ENCODE measurements around the gene SAP30BP. TPM values are rescaled to one million over a fixed set of nuclear protein-coding genes. Genes with fewer than 3 reads are reported as not detected.

The SAP30BP gene
- total and polyA plus RNA-seq, 2 of the 13 experiments (the other 11 are each of a cell fraction or from before 2014, with no cell fraction given): 67.7 to 99.4 TPM

DNA sequence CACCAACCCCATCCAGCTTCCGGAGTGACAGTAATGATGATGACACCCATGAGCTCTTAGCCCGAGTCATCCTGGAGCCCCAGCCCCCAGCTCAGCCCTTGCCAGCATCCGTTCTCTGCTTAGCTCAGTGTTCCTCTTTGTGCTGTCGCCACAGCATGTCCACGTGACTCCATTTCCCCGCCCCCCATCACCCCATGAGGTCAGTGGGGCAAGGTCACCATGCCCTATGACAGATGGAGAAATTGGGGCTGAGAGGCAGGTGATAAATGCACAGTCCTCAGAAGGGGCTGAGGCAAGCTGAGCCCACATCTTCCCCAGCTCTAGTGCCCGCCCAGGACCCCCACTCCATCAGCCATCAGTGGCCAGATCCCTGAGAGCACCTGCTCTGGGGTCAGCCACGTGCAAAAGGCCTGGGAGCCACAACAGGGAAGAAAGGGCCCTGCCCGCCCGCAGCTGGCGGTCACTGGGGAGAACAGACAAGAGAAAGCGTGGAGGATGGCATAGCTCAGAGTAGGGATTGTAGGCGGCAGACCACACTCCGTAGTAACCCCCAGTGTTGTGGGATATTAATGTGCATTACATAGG lies 71.2 kb downstream of the SAP30BP start (continued):
- TF ChIP-seq PCBP1 (IDR thresholded peaks at IDR 0.05; ENCODE audit: borderline replicate concordance, low read depth, low read length) (no peak), RFXANK (CRISPR knock-in tag; IDR thresholded peaks at IDR 0.05) (no peak), KLF11 (CRISPR knock-in tag; IDR thresholded peaks at IDR 0.05) (no peak), ETV5 (CRISPR knock-in tag; IDR thresholded peaks at IDR 0.05; ENCODE audit: borderline replicate concordance) (peak; percentile 36; the same call in 1 of the 2 replicates), ZNF460 (CRISPR knock-in tag; IDR thresholded peaks at IDR 0.05; ENCODE audit: borderline replicate concordance) (no peak), ETV6 (CRISPR knock-in tag; conservative IDR thresholded peaks at IDR 0.05) (no peak), BHLHE40 (IDR thresholded peaks at IDR 0.05; ENCODE audit: low read length) (peak; percentile 72), ZNF230 (CRISPR knock-in tag; IDR thresholded peaks at IDR 0.05) (no peak), ZFP82 (CRISPR knock-in tag; IDR thresholded peaks at IDR 0.05; ENCODE audit: borderline replicate concordance) (no peak), MZF1 (CRISPR knock-in tag; IDR thresholded peaks at IDR 0.05; ENCODE audit: borderline replicate concordance) (no peak)
- TF ChIP-seq, protein P1, sequence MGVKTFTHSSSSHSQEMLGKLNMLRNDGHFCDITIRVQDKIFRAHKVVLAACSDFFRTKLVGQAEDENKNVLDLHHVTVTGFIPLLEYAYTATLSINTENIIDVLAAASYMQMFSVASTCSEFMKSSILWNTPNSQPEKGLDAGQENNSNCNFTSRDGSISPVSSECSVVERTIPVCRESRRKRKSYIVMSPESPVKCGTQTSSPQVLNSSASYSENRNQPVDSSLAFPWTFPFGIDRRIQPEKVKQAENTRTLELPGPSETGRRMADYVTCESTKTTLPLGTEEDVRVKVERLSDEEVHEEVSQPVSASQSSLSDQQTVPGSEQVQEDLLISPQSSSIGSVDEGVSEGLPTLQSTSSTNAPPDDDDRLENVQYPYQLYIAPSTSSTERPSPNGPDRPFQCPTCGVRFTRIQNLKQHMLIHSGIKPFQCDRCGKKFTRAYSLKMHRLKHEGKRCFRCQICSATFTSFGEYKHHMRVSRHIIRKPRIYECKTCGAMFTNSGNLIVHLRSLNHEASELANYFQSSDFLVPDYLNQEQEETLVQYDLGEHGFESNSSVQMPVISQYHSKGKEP (CRISPR knock-in tag; IDR thresholded peaks at IDR 0.05): no peak
- TF ChIP-seq, protein P2, sequence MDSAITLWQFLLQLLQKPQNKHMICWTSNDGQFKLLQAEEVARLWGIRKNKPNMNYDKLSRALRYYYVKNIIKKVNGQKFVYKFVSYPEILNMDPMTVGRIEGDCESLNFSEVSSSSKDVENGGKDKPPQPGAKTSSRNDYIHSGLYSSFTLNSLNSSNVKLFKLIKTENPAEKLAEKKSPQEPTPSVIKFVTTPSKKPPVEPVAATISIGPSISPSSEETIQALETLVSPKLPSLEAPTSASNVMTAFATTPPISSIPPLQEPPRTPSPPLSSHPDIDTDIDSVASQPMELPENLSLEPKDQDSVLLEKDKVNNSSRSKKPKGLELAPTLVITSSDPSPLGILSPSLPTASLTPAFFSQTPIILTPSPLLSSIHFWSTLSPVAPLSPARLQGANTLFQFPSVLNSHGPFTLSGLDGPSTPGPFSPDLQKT (CRISPR knock-in tag; IDR thresholded peaks at IDR 0.05; ENCODE audit: borderline replicate concordance): no peak
- TF ChIP-seq, protein P3, sequence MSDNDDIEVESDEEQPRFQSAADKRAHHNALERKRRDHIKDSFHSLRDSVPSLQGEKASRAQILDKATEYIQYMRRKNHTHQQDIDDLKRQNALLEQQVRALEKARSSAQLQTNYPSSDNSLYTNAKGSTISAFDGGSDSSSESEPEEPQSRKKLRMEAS (IDR thresholded peaks at IDR 0.05): peak; percentile 83
- TF ChIP-seq, protein P4, sequence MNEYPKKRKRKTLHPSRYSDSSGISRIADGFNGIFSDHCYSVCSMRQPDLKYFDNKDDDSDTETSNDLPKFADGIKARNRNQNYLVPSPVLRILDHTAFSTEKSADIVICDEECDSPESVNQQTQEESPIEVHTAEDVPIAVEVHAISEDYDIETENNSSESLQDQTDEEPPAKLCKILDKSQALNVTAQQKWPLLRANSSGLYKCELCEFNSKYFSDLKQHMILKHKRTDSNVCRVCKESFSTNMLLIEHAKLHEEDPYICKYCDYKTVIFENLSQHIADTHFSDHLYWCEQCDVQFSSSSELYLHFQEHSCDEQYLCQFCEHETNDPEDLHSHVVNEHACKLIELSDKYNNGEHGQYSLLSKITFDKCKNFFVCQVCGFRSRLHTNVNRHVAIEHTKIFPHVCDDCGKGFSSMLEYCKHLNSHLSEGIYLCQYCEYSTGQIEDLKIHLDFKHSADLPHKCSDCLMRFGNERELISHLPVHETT (CRISPR knock-in tag; conservative IDR thresholded peaks at IDR 0.05): no peak
- TF ChIP-seq, protein P5, sequence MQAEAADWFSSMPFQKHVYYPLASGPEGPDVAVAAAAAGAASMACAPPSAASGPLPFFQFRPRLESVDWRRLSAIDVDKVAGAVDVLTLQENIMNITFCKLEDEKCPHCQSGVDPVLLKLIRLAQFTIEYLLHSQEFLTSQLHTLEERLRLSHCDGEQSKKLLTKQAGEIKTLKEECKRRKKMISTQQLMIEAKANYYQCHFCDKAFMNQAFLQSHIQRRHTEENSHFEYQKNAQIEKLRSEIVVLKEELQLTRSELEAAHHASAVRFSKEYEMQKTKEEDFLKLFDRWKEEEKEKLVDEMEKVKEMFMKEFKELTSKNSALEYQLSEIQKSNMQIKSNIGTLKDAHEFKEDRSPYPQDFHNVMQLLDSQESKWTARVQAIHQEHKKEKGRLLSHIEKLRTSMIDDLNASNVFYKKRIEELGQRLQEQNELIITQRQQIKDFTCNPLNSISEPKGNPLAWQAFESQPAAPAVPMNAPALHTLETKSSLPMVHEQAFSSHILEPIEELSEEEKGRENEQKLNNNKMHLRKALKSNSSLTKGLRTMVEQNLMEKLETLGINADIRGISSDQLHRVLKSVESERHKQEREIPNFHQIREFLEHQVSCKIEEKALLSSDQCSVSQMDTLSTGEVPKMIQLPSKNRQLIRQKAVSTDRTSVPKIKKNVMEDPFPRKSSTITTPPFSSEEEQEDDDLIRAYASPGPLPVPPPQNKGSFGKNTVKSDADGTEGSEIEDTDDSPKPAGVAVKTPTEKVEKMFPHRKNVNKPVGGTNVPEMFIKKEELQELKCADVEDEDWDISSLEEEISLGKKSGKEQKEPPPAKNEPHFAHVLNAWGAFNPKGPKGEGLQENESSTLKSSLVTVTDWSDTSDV (CRISPR knock-in tag; IDR thresholded peaks at IDR 0.05): no peak
- TF ChIP-seq, protein P6, sequence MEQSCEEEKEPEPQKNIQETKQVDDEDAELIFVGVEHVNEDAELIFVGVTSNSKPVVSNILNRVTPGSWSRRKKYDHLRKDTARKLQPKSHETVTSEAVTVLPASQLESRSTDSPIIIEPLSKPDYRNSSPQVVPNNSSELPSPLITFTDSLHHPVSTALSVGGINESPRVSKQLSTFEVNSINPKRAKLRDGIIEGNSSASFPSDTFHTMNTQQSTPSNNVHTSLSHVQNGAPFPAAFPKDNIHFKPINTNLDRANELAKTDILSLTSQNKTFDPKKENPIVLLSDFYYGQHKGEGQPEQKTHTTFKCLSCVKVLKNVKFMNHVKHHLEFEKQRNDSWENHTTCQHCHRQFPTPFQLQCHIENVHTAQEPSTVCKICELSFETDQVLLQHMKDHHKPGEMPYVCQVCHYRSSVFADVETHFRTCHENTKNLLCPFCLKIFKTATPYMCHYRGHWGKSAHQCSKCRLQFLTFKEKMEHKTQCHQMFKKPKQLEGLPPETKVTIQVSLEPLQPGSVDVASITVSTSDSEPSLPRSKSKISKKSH (CRISPR knock-in tag; IDR thresholded peaks at IDR 0.05; ENCODE audit: borderline replicate concordance): no peak
- TF ChIP-seq, protein P7, sequence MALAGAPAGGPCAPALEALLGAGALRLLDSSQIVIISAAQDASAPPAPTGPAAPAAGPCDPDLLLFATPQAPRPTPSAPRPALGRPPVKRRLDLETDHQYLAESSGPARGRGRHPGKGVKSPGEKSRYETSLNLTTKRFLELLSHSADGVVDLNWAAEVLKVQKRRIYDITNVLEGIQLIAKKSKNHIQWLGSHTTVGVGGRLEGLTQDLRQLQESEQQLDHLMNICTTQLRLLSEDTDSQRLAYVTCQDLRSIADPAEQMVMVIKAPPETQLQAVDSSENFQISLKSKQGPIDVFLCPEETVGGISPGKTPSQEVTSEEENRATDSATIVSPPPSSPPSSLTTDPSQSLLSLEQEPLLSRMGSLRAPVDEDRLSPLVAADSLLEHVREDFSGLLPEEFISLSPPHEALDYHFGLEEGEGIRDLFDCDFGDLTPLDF (CRISPR knock-in tag; IDR thresholded peaks at IDR 0.05): no peak
